Activated T-helper 1 cell treated with anti-CD3 and anti-CD28 coated beads, Interleukin-12 subunit alpha, Interleukin-12 subunit beta, Interleukin-2, Interleukin-4 antibody, amounts not matched to agents 30 ng/mL and 10 ng/mL and 1 ng/mL, durations not matched to agents 14 hours and 24 hours and 36 hours (primary cell): ENCODE data around the gene NCSTN. TPM values are rescaled to one million over a fixed set of nuclear protein-coding genes. Genes with fewer than 3 reads are reported as not detected.

Experiments
- DNase-seq: peaks from one replicate; pipeline ENCODE4 v3.0.0; 2021; ENCODE audit warnings: low spot score
- H3K27ac Mint-ChIP-seq: one replicate; pipeline ENCODE4 v1.8.0; 2021; ENCODE audit warnings: mild to moderate bottlenecking, mixed read lengths
- H3K27me3 Mint-ChIP-seq: one replicate; pipeline ENCODE4 v1.8.0; 2022; ENCODE audit warnings: mild to moderate bottlenecking, moderate library complexity, mixed read lengths; ENCODE audit not compliant: insufficient read depth
- H3K36me3 Mint-ChIP-seq: one replicate; pipeline ENCODE4 v1.8.0; 2021; ENCODE audit warnings: low read depth, mixed read lengths
- H3K4me1 Mint-ChIP-seq: one replicate; pipeline ENCODE4 v1.8.0; 2021; ENCODE audit warnings: low read depth, mixed read lengths
- H3K4me3 Mint-ChIP-seq: one replicate; pipeline ENCODE4 v1.8.0; 2021; ENCODE audit warnings: mild to moderate bottlenecking, moderate library complexity, mixed read lengths
- H3K9me3 Mint-ChIP-seq: one replicate; pipeline ENCODE4 v1.8.0; 2021; ENCODE audit warnings: mixed read lengths
- intact Hi-C: fragments of 100-400 bp; cut with micrococcal nuclease; formaldehyde crosslinking; loops from one replicate; pipeline ENCODE4 v1.15.1; 2024
- total RNA-seq: library from RNA; stranded (reverse); gene quantifications from 2 replicates; pipeline ENCODE4 v1.2.3, GENCODE V29; 2022

The NCSTN gene
- total RNA-seq, 1 donor from 2014 or later = 74.8 TPM

GRCh38 chr1:160330119-160330518, 13.1 kb upstream of the NCSTN start:
- Mint-ChIP-seq H3K4me1 (no peaks in the 10 kb centered on the region), H3K9me3 (no peaks in the 10 kb centered on the region), H3K27ac (no peak overlapping the region), H3K27me3 (no peaks in the 10 kb centered on the region), H3K4me3 (no peak overlapping the region), H3K36me3 (peaks cover 46% of the 10 kb centered on the region)
- intact Hi-C loops = no loop called here
- no peak for DNase-seq

- Mint-ChIP-seq H3K36me3 (peaks cover 45% of the 10 kb centered on the region), H3K4me1 (no peaks in the 10 kb centered on the region), H3K27me3 (no peaks in the 10 kb centered on the region), H3K9me3 (no peaks in the 10 kb centered on the region), H3K27ac (no peak overlapping the region), H3K4me3 (no peak overlapping the region)
- intact Hi-C loops = no loop called here
- no peak for DNase-seq
Measured at GRCh38 chr1:160332516-160332915, 10.7 kb upstream of the NCSTN start.

GRCh38 chr1:160338580-160338979, 4.6 kb upstream of the NCSTN start:
- Mint-ChIP-seq H3K36me3 (peaks cover 52% of the 10 kb centered on the region), H3K27me3 (no peaks in the 10 kb centered on the region), H3K9me3 (no peaks in the 10 kb centered on the region), H3K4me3 (no peak overlapping the region), H3K27ac (no peak overlapping the region), H3K4me1 (peaks cover 44% of the 10 kb centered on the region)
- no peak for DNase-seq
- intact Hi-C loops = no loop called here

GRCh38 chr1:160340146-160340545, 3.0 kb upstream of the NCSTN start:
- no peak for DNase-seq
- Mint-ChIP-seq H3K4me3 (no peak overlapping the region), H3K27ac (no peak overlapping the region), H3K27me3 (no peaks in the 10 kb centered on the region), H3K36me3 (peaks cover 49% of the 10 kb centered on the region), H3K4me1 (peaks cover 56% of the 10 kb centered on the region), H3K9me3 (no peaks in the 10 kb centered on the region)
- intact Hi-C loops = loop anchor here (5.0 to 10.0 kb wide), 3 partner anchors 37 to 455 kb away; partner anchors contain the start of gene LY9

GRCh38 chr1:160340866-160341265, 2.3 kb upstream of the NCSTN start:
- no peaks in the 10 kb centered on the region for H3K9me3 Mint-ChIP-seq
- no peak for DNase-seq
- peaks cover 47% of the 10 kb centered on the region for H3K36me3 Mint-ChIP-seq
- H3K27ac Mint-ChIP-seq = peak overlapping the region; percentile 22
- H3K4me3 Mint-ChIP-seq = peak overlapping the region; percentile 66
- H3K4me1 Mint-ChIP-seq = peaks cover 56% of the 10 kb centered on the region
- intact Hi-C loops = loop anchor here (5.0 to 10.0 kb wide), 3 partner anchors 36 to 454 kb away; partner anchors contain the start of gene LY9
- H3K27me3 Mint-ChIP-seq = no peaks in the 10 kb centered on the region

GRCh38 chr1:160342526-160342925, 657 bp upstream of the NCSTN start:
- no peak for DNase-seq
- Mint-ChIP-seq H3K4me3 (peak overlapping the region; percentile 100), H3K27ac (peak overlapping the region; percentile 99), H3K36me3 (peaks cover 43% of the 10 kb centered on the region), H3K4me1 (peaks cover 66% of the 10 kb centered on the region), H3K27me3 (no peaks in the 10 kb centered on the region), H3K9me3 (no peaks in the 10 kb centered on the region)
- intact Hi-C loops = loop anchor here (5.0 to 10.0 kb wide), 3 partner anchors 35 to 452 kb away; partner anchors contain the start of gene LY9

GRCh38 chr1:160344241-160344640, 1.1 kb downstream of the NCSTN start:
- Mint-ChIP-seq H3K27ac (peak overlapping the region; percentile 99), H3K36me3 (peaks cover 31% of the 10 kb centered on the region), H3K4me3 (peak overlapping the region; percentile 100), H3K27me3 (no peaks in the 10 kb centered on the region), H3K9me3 (no peaks in the 10 kb centered on the region), H3K4me1 (peaks cover 52% of the 10 kb centered on the region)
- intact Hi-C loops = loop anchor here (5.0 to 10.0 kb wide), 3 partner anchors 33 to 451 kb away; partner anchors contain the start of gene LY9
- DNase-seq = no peak

- Mint-ChIP-seq H3K4me3 (peak overlapping the region; percentile 100), H3K27me3 (no peaks in the 10 kb centered on the region), H3K36me3 (peaks cover 32% of the 10 kb centered on the region), H3K27ac (peak overlapping the region; percentile 56), H3K9me3 (no peaks in the 10 kb centered on the region), H3K4me1 (peaks cover 52% of the 10 kb centered on the region)
- DNase-seq = no peak
- intact Hi-C loops = loop anchor here (5.0 to 10.0 kb wide), 3 partner anchors 32 to 450 kb away; partner anchors contain the start of gene LY9
Measured at GRCh38 chr1:160344936-160345335, 1.8 kb downstream of the NCSTN start.

GRCh38 chr1:160346463-160346862, 3.3 kb downstream of the NCSTN start:
- H3K9me3 Mint-ChIP-seq = no peaks in the 10 kb centered on the region
- H3K27me3 Mint-ChIP-seq = no peaks in the 10 kb centered on the region
- no peak for DNase-seq
- H3K36me3 Mint-ChIP-seq = peaks cover 35% of the 10 kb centered on the region
- peaks cover 38% of the 10 kb centered on the region for H3K4me1 Mint-ChIP-seq
- no peak overlapping the region for H3K4me3 Mint-ChIP-seq
- intact Hi-C loops = loop anchor here (10.0 kb wide), 1 partner anchor 448 kb away; the partner anchor contains the start of gene LY9
- no peak overlapping the region for H3K27ac Mint-ChIP-seq

- Mint-ChIP-seq H3K36me3 (peaks cover 39% of the 10 kb centered on the region), H3K27ac (no peak overlapping the region), H3K4me1 (peaks cover 33% of the 10 kb centered on the region)
Measured at GRCh38 chr1:160346958-160347357, 3.8 kb downstream of the NCSTN start.

GRCh38 chr1:160351629-160352028, 8.4 kb downstream of the NCSTN start:
- H3K9me3 Mint-ChIP-seq = no peaks in the 10 kb centered on the region
- no peak overlapping the region for H3K27ac Mint-ChIP-seq
- no peaks in the 10 kb centered on the region for H3K27me3 Mint-ChIP-seq
- no peak for DNase-seq
- H3K4me1 Mint-ChIP-seq = peaks cover 15% of the 10 kb centered on the region
- peaks cover 62% of the 10 kb centered on the region for H3K36me3 Mint-ChIP-seq
- intact Hi-C loops = no loop called here
- H3K4me3 Mint-ChIP-seq = no peak overlapping the region

More at GRCh38 chr1:160346958-160347357, 3.8 kb downstream of the NCSTN start:
- no peak for DNase-seq
- Mint-ChIP-seq H3K4me3 (no peak overlapping the region), H3K27me3 (no peaks in the 10 kb centered on the region), H3K9me3 (no peaks in the 10 kb centered on the region)
- intact Hi-C loops = loop anchor here (10.0 kb wide), 1 partner anchor 448 kb away; the partner anchor contains the start of gene LY9

- no peak overlapping the region for H3K27ac Mint-ChIP-seq
- H3K36me3 Mint-ChIP-seq = peaks cover 62% of the 10 kb centered on the region
- no peak for DNase-seq
- H3K9me3 Mint-ChIP-seq = no peaks in the 10 kb centered on the region
- intact Hi-C loops = no loop called here
- H3K4me3 Mint-ChIP-seq = no peak overlapping the region
- no peaks in the 10 kb centered on the region for H3K27me3 Mint-ChIP-seq
- H3K4me1 Mint-ChIP-seq = peaks cover 6% of the 10 kb centered on the region
Measured at GRCh38 chr1:160352555-160352954, 9.4 kb downstream of the NCSTN start.

- Mint-ChIP-seq H3K27me3 (no peaks in the 10 kb centered on the region), H3K36me3 (peaks cover 62% of the 10 kb centered on the region), H3K4me1 (peaks cover 6% of the 10 kb centered on the region), H3K4me3 (no peak overlapping the region), H3K9me3 (no peaks in the 10 kb centered on the region), H3K27ac (no peak overlapping the region)
- no peak for DNase-seq
- intact Hi-C loops = no loop called here
Measured at GRCh38 chr1:160353223-160353622, 10.0 kb downstream of the NCSTN start.
